ENCODE measurements around the gene KCNE3.
"Not testable (repeated sequence)": the region's sequence is repeated elsewhere in the genome, so short reads cannot be mapped to it uniquely, and the experiment has no call there.

The KCNE3 gene

DNA sequence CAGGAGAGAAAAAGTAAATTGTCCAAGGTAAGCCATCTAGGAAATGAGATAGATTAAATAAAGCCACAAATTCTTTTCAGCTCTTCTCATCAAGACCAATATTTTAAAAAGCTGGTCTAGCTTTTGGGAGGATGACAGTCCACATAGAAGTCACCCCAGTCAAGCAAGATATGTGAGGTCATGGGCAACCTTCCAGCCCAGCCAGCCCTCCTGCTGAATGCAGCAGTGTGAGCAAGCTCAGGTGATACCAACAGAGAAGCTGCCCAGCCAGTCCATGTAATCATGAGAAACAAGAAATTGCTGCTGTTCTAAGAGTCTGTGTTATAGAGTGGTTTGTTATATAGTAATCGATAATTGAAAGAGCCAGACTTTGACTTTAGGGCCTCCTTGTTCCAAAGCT lies 28.7 kb downstream of the KCNE3 start:
- no peak for DNase-seq

DNA sequence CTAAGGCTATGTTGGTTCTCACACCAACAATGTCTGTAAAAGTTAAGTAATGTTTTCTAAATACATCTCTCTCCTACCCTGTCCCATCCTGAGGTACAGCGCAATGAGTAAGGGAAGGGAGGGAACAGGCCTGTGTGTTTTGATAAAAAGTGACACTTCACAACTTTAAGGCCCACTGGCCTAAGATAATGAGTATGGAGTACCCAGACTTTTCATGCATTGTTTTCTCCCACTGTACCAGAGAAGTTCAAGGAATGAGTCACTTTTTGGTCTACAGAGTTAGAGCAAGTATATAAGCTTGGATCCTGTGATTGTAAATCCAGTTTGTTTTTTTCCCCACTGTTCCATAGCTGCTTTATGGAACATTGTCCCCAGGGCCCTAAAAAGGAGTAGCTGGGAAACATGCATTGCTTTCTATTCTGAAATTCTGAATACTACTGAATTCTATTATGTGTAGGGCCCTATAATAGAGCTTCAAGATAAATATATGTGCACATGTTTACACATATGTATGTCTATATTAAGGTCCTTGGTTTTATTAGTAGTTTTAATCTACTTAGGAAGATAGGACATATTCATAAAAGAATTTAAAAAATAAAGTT lies 29.8 kb downstream of the KCNE3 start:
- DNase-seq: no peak

DNA sequence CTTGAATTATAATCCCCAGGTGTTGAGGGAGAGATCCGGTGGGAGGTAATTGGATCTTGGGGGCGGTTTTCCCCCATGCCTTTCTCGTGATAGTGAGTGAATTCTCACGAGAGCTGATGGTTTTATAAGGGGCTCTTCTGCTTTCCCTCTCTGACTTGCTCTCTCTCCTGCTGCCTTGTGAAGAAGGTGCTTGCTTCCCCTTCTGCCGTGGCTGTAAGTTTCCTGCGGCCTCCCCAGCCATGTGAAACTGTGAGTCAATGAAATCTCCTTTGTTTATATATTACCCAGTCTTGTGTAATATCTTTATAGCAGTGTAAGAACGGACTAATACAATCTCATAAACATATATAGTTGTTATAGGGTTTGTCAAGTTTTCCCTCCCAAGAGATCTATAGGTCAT lies 32.8 kb downstream of the KCNE3 start:
- no peak for DNase-seq

DNA sequence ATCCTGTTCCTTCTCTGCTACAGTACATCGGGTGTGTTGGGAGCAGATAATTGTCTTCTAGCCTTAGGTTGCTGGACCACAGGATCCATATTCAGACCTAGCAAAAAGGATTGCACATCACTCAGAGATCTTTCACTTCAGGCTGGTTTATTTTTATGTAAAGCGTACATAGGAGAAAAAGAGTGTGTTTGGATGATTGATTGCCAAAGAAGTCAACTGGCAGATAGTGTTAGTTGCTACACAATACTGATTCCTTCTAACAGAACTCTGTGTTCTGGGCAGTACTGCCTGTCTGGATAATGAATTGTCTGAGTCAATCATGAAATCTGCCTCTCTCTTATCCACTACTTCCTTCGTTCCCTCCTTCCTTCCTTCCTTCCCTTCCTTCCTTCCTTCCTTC lies 38.1 kb downstream of the KCNE3 start:
- DNase-seq: no peak

DNA sequence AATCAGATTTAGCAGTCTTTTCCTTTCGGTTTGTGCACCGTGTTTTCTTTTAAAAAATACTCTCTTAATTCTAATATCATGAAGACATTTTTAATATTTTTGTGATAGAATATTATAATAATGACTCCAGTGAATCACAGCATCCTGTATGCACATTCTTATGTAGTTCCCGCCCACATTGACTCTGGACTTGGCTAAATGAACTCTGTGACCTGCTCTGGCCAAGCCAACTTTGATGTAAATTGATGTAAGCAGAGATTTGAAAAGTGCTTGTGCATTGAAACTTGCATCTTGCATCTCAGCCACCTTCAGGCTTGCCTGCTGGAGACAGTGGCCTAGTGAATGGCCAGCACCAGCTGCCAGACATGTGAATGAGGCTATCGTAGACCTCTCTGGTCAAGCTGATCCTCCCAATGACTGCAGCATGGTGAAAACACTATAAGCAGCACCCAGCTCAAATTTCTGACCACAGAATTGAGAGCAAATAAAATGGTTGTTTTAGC lies 39.9 kb downstream of the KCNE3 start:
- DNase-seq: no peak

DNA sequence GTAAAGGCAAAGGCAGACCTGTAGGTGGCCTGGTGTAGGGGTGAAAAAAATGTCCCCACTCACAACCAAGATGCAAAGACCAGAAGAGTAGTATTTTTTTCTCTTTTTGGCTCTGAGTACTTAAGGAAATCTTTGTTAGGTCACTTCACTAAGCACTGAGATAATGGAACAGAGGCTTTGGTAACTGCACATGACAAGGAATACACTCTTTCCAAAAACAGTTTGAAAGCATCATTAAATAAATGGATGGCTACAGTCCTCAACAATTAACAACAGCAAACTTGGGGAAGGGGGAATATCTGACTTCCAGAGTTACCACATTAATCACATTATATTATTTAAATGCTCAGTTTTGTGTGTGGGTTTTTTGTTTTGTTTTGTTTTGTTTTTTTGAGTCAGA lies 42.2 kb downstream of the KCNE3 start:
- DNase-seq: no peak

DNA sequence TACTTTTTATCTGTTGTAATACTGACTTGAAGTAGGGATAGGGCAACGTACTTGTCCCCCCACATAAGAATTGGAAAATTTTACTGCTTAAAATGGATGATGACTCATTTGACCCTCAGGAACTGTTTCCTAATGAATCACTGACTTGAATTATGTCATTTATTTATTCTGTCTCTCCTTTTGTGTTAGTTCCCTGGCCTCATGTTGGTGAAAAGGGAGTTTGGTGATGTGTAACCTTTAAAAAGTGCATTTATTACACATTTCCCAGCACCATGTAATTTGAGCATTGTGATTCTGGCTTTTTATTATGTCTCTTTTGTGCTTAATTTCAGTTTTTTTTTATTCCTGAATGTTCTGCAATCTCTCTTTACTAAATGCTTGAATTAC lies 48.8 kb downstream of the KCNE3 start:
- no peak for DNase-seq

DNA sequence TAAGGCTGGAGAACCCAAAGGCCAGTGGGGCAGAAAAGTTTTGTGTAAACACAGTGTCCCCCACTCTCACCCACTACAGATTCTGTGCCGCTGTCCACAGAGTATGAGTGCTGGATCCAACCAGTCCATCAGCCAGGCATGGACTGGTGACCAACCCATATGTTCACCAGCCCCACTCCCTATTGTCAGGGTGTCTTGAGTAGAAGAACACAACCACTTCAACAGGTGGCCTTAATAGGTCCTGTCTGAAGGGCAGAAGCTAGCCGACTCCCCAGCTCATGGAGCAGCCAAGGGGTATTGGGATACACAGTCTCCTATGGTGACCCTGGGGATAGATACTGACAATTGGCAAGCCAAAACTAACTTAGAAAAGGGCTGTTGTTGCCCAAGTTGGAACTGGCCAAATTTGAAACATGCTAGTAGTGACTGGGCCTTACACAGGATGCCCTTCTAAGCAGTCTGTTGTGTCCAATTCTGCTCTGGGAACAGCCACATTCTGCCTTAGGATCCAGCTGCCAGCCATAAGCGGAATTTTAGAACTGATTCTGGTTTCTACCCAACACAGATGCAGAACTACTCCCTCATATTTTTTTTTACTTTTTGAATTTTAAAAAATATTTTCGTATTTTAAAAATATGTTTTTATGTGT lies 49.4 kb downstream of the KCNE3 start:
- DNase-seq: no peak

DNA sequence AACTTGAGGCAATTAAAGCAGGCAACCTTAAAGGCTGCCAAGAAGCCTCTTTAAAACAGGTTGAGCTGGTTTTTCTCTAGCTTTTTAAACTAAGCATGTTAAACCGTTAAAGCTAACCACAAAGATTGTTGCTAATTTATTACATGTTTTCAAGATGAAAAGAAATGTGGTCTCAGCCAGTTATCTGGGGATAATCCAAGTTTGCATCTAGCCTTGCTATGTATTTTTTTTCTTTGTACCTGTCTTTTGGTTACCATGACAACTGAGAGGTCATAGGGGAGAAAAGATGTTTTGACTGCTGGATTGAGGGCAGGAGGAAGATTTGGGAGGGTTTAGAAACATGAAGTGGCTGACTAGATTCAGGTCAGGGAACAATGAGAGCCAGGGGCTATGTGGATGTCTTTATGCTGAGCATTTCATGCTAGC lies 50.0 kb downstream of the KCNE3 start:
- no peak for DNase-seq

DNA sequence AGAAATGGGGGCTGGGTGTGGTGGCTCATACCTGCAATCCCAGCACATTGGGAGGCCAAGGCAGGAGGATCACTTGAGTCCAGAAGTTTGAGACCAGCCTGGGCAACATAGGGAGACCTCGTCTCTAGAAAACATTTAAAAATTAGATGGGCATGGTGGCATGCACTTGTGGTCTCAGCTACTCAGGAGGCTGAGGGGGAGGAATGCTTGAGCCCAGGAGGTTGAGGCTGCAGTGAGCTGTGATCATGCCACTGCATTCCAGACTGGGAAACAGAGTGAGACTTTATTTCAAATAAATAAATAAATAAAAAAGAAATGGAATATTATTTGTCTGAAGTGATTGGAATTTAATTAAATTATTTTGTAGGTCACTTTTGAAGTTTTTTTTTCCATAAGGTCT lies 50.4 kb downstream of the KCNE3 start:
- DNase-seq: not testable (repeated sequence)

DNA sequence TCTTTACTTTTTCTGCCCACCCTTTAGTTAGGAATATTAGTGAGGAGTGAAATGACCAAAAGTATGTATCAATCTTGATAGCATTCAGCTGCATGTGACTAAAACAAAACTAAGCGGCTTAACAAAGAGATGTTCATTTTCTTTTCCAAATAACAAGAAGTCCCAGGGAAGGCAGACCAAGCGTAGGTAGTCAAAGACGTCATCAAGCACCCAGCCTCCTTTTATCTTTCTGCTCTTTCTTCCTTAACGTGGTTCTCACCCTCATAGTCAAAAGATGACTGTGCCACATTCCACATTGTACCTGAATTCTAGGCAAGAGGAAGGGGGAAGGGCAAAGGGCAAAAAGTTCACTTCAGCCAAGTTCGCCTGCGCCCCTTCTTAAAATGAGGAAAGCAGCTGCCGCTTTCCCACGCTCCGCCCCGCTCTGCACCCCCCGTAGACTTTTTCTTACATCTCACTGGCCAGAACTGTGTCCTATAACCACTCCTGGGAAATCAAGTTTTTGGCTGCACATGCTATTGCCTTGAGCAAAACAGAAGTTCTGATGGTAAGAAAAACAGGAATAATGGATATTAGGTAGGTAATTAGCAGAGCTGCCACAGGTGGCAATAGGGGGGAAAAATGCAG lies 54.5 kb downstream of the KCNE3 start:
- no peak for DNase-seq

DNA sequence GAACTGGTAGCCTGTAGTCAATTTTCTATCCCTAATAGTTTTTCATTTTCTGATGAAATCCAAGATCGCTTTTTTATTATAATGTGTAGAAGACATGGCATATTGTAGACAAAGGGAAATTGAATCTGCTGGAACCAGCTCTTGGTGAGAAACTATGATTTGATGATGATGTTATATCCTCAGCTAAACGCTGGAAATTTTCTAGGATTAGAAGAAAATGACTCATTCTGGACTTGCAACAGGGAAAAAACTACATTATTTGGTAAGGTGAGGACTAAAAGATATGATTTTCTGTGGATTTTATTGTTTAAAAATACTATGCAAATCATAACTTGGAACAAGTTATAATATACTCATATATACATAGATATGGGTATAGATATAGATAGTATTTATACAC lies 55.0 kb downstream of the KCNE3 start:
- no peak for DNase-seq

DNA sequence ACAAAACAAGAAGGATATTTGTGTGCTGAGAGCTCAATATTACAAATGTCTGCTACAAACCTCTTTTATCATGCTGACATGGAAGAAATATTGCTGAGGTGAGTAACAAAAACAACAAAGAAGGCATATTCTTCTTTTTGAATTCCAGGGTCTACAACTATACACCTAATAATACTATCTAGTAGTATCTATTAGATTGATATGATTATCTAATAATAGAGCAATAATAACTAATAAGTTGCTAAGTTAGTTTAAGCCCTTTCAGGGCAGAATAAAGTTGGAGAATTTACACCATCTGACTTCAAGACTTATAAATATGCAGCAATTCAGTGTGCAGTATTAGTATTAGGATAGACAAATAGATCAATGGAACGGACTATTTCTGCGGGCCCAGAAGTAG lies 57.7 kb downstream of the KCNE3 start:
- no peak for DNase-seq
